HL-60 (cell line): ENCODE results near the gene TENM4.
A peak's percentile ranks its signal among the peaks of the same experiment; 100 is the strongest.

Experiments
- DNase-seq, 2 experiments: peaks; one replicate each; pipeline ENCODE4 v3.0.0-alpha.2; 2010 to 2020; ENCODE audit warnings: low read depth in 1 of 2, low spot score in 1 of 2
- H3K27ac ChIP-seq: fragments of 250-450 bp; sonication (Bioruptor Pico); replicated peaks from 2 replicates; pipeline ENCODE4 v1.5.1; 2020; ENCODE audit warnings: mild to moderate bottlenecking, moderate library complexity
- H3K27me3 ChIP-seq: fragments of 250-450 bp; sonication (Bioruptor Pico); 2 replicates; pipeline ENCODE4 v1.5.1; 2021; ENCODE audit warnings: mild to moderate bottlenecking, moderate library complexity; ENCODE audit not compliant: insufficient read depth, poor library complexity, severe bottlenecking
- H3K4me3 ChIP-seq: replicated peaks from 2 replicates; pipeline ENCODE4 v1.5.1; 2011; ENCODE audit warnings: mild to moderate bottlenecking, control low read depth, low read length; ENCODE audit not compliant: insufficient read depth
- GABPA ChIP-seq: IDR thresholded peaks from 2 replicates; pipeline ENCODE4 v1.6.1; 2012; ENCODE audit warnings: low read depth
- POLR2AphosphoS5 ChIP-seq: IDR thresholded peaks from 2 replicates; pipeline ENCODE4 v1.6.1; 2012; ENCODE audit warnings: low read depth
- SPI1 ChIP-seq: IDR thresholded peaks from 2 replicates; pipeline ENCODE4 v1.6.1; 2012; ENCODE audit warnings: low read depth, mild to moderate bottlenecking, borderline replicate concordance
- TF ChIP-seq, protein P1 (sequence below): IDR thresholded peaks from one replicate; pipeline ENCODE4 v1.5.1; 2011; ENCODE audit warnings: low read length, control low read depth, inconsistent platforms; ENCODE audit not compliant: insufficient read depth
- TF ChIP-seq, protein P2 (sequence below): IDR thresholded peaks from 2 replicates; pipeline ENCODE4 v1.6.1; 2012; ENCODE audit warnings: low read depth; ENCODE audit not compliant: insufficient replicate concordance

Gene TENM4

DNA sequence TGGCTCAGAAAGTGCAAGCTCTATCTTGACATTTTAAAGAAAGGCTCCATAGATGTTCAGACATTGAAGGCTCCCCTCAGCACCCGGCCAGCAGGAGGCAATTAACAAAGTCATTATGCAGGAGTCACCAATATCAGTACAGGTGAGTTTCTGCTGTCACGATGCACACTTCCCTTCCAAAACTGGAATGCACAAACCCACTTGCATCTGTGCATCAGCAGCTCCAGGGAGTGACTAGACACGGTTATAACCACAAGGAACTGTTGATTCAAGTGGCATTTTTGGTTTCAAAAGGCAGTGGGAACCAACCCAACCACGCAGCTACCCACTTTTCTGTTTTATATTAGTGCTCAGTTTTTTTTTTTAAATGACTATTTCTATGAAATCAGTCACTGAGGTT is 572.3 kb downstream of the TENM4 start:
- TF ChIP-seq, protein P1, sequence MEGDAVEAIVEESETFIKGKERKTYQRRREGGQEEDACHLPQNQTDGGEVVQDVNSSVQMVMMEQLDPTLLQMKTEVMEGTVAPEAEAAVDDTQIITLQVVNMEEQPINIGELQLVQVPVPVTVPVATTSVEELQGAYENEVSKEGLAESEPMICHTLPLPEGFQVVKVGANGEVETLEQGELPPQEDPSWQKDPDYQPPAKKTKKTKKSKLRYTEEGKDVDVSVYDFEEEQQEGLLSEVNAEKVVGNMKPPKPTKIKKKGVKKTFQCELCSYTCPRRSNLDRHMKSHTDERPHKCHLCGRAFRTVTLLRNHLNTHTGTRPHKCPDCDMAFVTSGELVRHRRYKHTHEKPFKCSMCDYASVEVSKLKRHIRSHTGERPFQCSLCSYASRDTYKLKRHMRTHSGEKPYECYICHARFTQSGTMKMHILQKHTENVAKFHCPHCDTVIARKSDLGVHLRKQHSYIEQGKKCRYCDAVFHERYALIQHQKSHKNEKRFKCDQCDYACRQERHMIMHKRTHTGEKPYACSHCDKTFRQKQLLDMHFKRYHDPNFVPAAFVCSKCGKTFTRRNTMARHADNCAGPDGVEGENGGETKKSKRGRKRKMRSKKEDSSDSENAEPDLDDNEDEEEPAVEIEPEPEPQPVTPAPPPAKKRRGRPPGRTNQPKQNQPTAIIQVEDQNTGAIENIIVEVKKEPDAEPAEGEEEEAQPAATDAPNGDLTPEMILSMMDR, result no peak
- TF ChIP-seq, protein P2, sequence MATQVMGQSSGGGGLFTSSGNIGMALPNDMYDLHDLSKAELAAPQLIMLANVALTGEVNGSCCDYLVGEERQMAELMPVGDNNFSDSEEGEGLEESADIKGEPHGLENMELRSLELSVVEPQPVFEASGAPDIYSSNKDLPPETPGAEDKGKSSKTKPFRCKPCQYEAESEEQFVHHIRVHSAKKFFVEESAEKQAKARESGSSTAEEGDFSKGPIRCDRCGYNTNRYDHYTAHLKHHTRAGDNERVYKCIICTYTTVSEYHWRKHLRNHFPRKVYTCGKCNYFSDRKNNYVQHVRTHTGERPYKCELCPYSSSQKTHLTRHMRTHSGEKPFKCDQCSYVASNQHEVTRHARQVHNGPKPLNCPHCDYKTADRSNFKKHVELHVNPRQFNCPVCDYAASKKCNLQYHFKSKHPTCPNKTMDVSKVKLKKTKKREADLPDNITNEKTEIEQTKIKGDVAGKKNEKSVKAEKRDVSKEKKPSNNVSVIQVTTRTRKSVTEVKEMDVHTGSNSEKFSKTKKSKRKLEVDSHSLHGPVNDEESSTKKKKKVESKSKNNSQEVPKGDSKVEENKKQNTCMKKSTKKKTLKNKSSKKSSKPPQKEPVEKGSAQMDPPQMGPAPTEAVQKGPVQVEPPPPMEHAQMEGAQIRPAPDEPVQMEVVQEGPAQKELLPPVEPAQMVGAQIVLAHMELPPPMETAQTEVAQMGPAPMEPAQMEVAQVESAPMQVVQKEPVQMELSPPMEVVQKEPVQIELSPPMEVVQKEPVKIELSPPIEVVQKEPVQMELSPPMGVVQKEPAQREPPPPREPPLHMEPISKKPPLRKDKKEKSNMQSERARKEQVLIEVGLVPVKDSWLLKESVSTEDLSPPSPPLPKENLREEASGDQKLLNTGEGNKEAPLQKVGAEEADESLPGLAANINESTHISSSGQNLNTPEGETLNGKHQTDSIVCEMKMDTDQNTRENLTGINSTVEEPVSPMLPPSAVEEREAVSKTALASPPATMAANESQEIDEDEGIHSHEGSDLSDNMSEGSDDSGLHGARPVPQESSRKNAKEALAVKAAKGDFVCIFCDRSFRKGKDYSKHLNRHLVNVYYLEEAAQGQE, result no peak
- no peak for TF ChIP-seq GABPA
- no peak for TF ChIP-seq SPI1
- no peak for TF ChIP-seq POLR2AphosphoS5
- Histone ChIP-seq H3K4me3 (no peak overlapping the region), H3K27ac (no peak overlapping the region), H3K27me3 (no peaks in the 10 kb centered on the region)
- no peak for DNase-seq

DNA sequence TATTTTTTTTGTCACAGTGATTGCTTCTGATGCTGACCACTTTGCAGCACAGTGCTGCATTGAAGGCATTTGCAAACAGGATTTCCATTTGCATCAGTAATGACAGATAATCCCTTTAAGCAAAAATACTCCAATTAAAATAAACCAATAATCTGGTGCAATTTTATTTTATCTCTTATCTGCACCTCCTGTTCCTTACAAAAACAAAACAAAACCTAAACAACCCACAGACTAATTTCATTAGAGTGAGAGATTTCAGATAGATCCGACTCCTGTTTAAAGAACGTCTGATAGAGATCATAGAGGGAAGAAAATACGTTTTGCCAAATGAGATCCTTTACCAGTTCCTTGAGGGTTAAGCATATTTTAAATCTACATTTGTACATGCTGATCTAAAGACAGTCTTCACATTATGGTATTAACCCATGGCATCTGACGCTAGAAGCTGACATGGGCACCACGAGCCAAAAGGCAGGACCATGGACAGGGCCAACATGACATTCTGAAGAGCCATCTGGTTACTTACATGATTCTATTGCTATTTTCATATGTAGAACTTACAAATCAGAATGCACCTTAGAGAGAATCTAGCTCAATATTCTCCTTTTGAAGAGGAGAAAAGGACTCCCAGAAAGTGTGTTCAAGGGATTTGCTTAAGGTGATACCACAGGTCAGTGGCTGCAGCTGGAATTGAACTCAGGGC is 580.0 kb downstream of the TENM4 start:
- no peak overlapping the region for H3K4me3 ChIP-seq
- H3K27ac ChIP-seq, result no peak overlapping the region
- TF ChIP-seq, protein P1, result no peak
- TF ChIP-seq, protein P2, result peak; percentile 95
- DNase-seq, result no peak
- no peaks in the 10 kb centered on the region for H3K27me3 ChIP-seq

DNA sequence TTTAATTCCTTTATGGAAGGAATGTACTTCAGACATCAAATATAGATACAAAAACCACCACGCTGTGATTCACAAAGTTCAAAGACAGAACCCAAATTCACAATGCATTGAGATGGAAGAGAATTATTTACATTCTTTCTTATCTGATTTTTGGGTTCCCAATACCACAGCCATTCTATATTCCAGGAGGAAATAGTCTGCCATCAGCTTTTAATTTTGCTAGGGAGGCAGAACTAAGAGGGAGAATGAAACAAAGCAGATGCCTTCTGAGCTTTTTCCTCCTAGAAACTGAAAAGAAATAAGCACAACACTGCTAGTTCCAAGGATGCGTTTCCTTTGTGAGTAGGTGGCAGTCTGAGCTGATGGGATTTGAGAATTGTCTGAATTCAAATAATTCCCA is 583.1 kb downstream of the TENM4 start:
- H3K27ac ChIP-seq, result no peak overlapping the region
- peaks cover 3% of the 10 kb centered on the region for H3K27me3 ChIP-seq
- TF ChIP-seq GABPA (no peak), SPI1 (no peak)
- no peak overlapping the region for H3K4me3 ChIP-seq
- no peak for DNase-seq

DNA sequence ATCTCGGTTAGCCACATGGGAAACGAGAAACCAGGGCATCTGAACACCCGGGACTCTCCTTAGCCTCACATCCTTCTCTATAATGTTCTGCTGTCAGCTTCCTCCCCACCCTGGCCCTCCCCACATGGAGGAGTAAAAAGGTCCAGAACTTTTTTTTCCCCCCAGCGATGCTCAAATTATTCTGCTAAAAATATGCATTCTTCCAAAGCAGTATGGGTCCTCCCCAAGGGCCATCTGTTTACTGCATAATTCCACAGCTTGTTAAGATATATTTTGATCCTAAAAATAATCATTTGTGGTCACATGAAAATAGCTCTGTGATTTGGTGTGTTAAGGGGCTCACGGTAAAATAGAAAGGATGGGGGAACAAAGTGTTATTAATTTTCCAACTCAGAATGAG is 584.6 kb downstream of the TENM4 start:
- Histone ChIP-seq H3K27me3 (peaks cover 3% of the 10 kb centered on the region), H3K27ac (no peak overlapping the region), H3K4me3 (no peak overlapping the region)
- DNase-seq, result no peak
- TF ChIP-seq GABPA, result no peak
- TF ChIP-seq, protein P1, result no peak
